HT1080 (cell line): Measurements from ENCODE around the gene SCAP. TPM values are rescaled to one million over a fixed set of nuclear protein-coding genes. Genes with fewer than 3 reads are reported as not detected.

Experiments
- DNase-seq: peaks from one replicate; pipeline ENCODE4 v3.0.0-alpha.2; 2015; ENCODE audit warnings: low read depth
- small RNA-seq: library from RNA; depleted of rRNA; stranded (forward); fragments of <200 nt; gene quantifications from one replicate; pipeline ENCODE3, GENCODE V24; 2014
- total RNA-seq: library from RNA; depleted of rRNA; stranded (reverse); fragments of >200 nt; shearing (Covaris generic); gene quantifications from 2 replicates; pipeline ENCODE4 v1.2.3, GENCODE V29; 2014; rRNA removed

The SCAP gene
- total RNA-seq, 1 experiment from 2014 or later, result 96.6 TPM

GRCh38 chr3:47366833-47367232 lies 108.9 kb downstream of the SCAP start:
- no peak for DNase-seq

GRCh38 chr3:47365213-47366153 lies 110.3 kb downstream of the SCAP start:
- DNase-seq, result peak; percentile 86

Small RNA genes within 50 kb of the gene (small RNA-seq; reads per million reads assigned to genes)
- not detected for gene AC099778.2

Other genes starting within 250 kb of the SCAP start
- 15.8 and 28.4 TPM in 2 replicates for gene KIF9, start 193.1 kb downstream of the SCAP start, total RNA-seq
- 20.4 and 26.2 TPM in 2 replicates for gene KLHL18, start 193.0 kb downstream of the SCAP start, total RNA-seq
- 10.0 and 16.3 TPM in 2 replicates for gene PTPN23, start 94.9 kb downstream of the SCAP start, total RNA-seq
- gene ELP6, start 37.8 kb upstream of the SCAP start, total RNA-seq, result 65.0 and 65.8 TPM in 2 replicates
- gene CSPG5, start 102.9 kb upstream of the SCAP start, total RNA-seq, result 0.47 and 0.93 TPM in 2 replicates